ENCODE measurements around the gene PLA2G4B. TPM values are rescaled to one million over a fixed set of nuclear protein-coding genes. Genes with fewer than 3 reads are reported as not detected.

Gene PLA2G4B
- total RNA-seq, 1 experiment from 2014 or later = 3.7 TPM

GRCh38 chr15:41880156-41880877 lies 41.7 kb downstream of the PLA2G4B start:
- peaks cover 7% of the 10 kb centered on the region; the same call in 1 of the 2 replicates for H3K27me3 ChIP-seq (ENCODE audit: insufficient read depth, low read length)

More at GRCh38 chr15:41880156-41880877, 41.7 kb downstream of the PLA2G4B start:
- Histone ChIP-seq H4K5ac (ENCODE audit: insufficient read length, low read depth, low read length) (no peak overlapping the region), H3K18ac (ENCODE audit: insufficient read length, low read depth, low read length) (no peak overlapping the region), H3K56ac (ENCODE audit: insufficient read length, low read depth, low read length) (no peak overlapping the region), H2BK120ac (ENCODE audit: low read depth, low read length, poor library complexity, severe bottlenecking) (no peak overlapping the region), H4K20me1 (ENCODE audit: control insufficient read depth, insufficient read depth, insufficient read length) (no peaks in the 10 kb centered on the region), H2AK5ac (ENCODE audit: insufficient read length, low read length) (no peak overlapping the region), H3K9ac (ENCODE audit: extremely low read depth, insufficient read length, low read length) (no peak overlapping the region), H3T11ph (ENCODE audit: low read length) (no peak overlapping the region), H2BK20ac (ENCODE audit: low read depth, low read length, poor library complexity, severe bottlenecking) (no peak overlapping the region), H3K9me3 (ENCODE audit: control insufficient read depth, low read depth, low read length) (no peaks in the 10 kb centered on the region), H3K4me2 (ENCODE audit: insufficient read depth, insufficient read length, low read length) (no peak overlapping the region), H2BK12ac (ENCODE audit: insufficient read length, low read depth, low read length) (no peak overlapping the region), H3K27ac (ENCODE audit: insufficient read length, low read depth, low read length) (no peak overlapping the region), H2BK5ac (ENCODE audit: insufficient read length, low read length) (no peak overlapping the region), H3K4ac (ENCODE audit: low read depth, low read length) (no peak overlapping the region), H3K23me2 (ENCODE audit: insufficient read length, low read depth, low read length, poor library complexity, severe bottlenecking) (peaks cover 3% of the 10 kb centered on the region), H4K8ac (replicated peaks; ENCODE audit: insufficient read length, low read depth, low read length) (no peak overlapping the region), H2AFZ (ENCODE audit: low read length) (no peak overlapping the region), H2BK15ac (ENCODE audit: low read depth, low read length) (no peak overlapping the region), H3K14ac (ENCODE audit: insufficient read depth, low read length) (no peak overlapping the region), H3K4me1 (ENCODE audit: insufficient read depth, low read length) (no peaks in the 10 kb centered on the region), H3K79me1 (ENCODE audit: insufficient read depth, low read depth, low read length, poor library complexity, severe bottlenecking) (no peaks in the 10 kb centered on the region), H4K91ac (ENCODE audit: insufficient read length, low read depth, low read length) (no peak overlapping the region), H3K23ac (ENCODE audit: insufficient read length, low read depth, low read length) (no peak overlapping the region), H3K79me2 (ENCODE audit: insufficient read depth, low read length) (no peaks in the 10 kb centered on the region)
- H3K9me3 Mint-ChIP-seq = no peaks in the 10 kb centered on the region; a peak in 1 of 5 replicates
- H3K27me3 Mint-ChIP-seq (ENCODE audit: low read depth) = peaks cover 47% of the 10 kb centered on the region
- TF ChIP-seq CTCF (conservative IDR thresholded peaks at IDR 0.05) = no peak
- peaks cover 0 to 1% (median 0%) of the 10 kb centered on the region in 3 experiments; a peak in 1 of 7 replicates for H3K36me3 Mint-ChIP-seq (ENCODE audit: insufficient read depth in 1 of 3, low read depth in 3 of 3)
- H3K27ac Mint-ChIP-seq = no peak overlapping the region; a peak in 1 of 7 replicates
- H3K4me1 Mint-ChIP-seq = peaks cover 4 to 10% of the 10 kb centered on the region in 2 experiments
- H3K4me3 Mint-ChIP-seq = no peak overlapping the region
- DNase-seq = no peak
- WGBS (ENCODE audit: extremely low coverage, insufficient read length, low lambda C conversion rate) = no CpG with 5 or more reads among the region's 10 CpGs
